ENCODE measurements around the gene NF1. TPM values are rescaled to one million over a fixed set of nuclear protein-coding genes. Genes with fewer than 3 reads are reported as not detected.

The NF1 gene
- total RNA-seq, 1 donor = 67.0 TPM

- no peak for TF ChIP-seq CTCF (IDR thresholded peaks at IDR 0.05; ENCODE audit: extremely low read depth, low read depth, low read length)
- DNase-seq (ENCODE audit: insufficient read length, low spot score, missing footprints) = no peak
- peak within 1 kb of the TSS; percentile 55 for H3K4me2 ChIP-seq (ENCODE audit: insufficient read depth, low read length)
- H4K20me1 ChIP-seq (ENCODE audit: insufficient read depth, low read length) = no peaks in the 10 kb centered on the region
- no peak within 1 kb of the TSS for H3K4me3 ChIP-seq (ENCODE audit: insufficient read depth, low read length)
- H3K4me1 ChIP-seq (ENCODE audit: insufficient read depth, low read length) = peaks cover 21% of the 10 kb centered on the region
- H3K9me3 ChIP-seq (ENCODE audit: low read depth, low read length) = no peaks in the 10 kb centered on the region
- H3K27me3 ChIP-seq (ENCODE audit: insufficient read depth, low read length) = no peaks in the 10 kb centered on the region
- peaks cover 20% of the 10 kb centered on the region for H3K79me2 ChIP-seq (ENCODE audit: insufficient read depth, low read length)
- peak within 1 kb of the TSS; percentile 50 for H3K27ac ChIP-seq (ENCODE audit: low read depth, low read length)
- H2AFZ ChIP-seq (ENCODE audit: low read length) = no peak within 1 kb of the TSS
- no peaks in the 10 kb centered on the region for H3K36me3 ChIP-seq (ENCODE audit: insufficient read depth, low read length)
Observed at GRCh38 chr17:31313982-31314781, 219.4 kb downstream of the NF1 start, which contains the start of gene EVI2B. Gene EVI2B (minus strand): TSS chr17:31314054. CDS start chr17:31305609, 8,445 bp downstream.

GRCh38 chr17:31314782-31315100, 220.0 kb downstream of the NF1 start:
- H2AFZ ChIP-seq (ENCODE audit: low read length) = no peak overlapping the region
- no peak for TF ChIP-seq CTCF (IDR thresholded peaks at IDR 0.05; ENCODE audit: extremely low read depth, low read depth, low read length)
- H3K36me3 ChIP-seq (ENCODE audit: insufficient read depth, low read length) = no peaks in the 10 kb centered on the region
- no peak overlapping the region for H3K4me2 ChIP-seq (ENCODE audit: insufficient read depth, low read length)
- H3K4me3 ChIP-seq (ENCODE audit: insufficient read depth, low read length) = no peak overlapping the region
- peaks cover 22% of the 10 kb centered on the region for H3K79me2 ChIP-seq (ENCODE audit: insufficient read depth, low read length)
- DNase-seq (ENCODE audit: insufficient read length, low spot score, missing footprints) = no peak
- peaks cover 21% of the 10 kb centered on the region for H3K4me1 ChIP-seq (ENCODE audit: insufficient read depth, low read length)
- H3K27me3 ChIP-seq (ENCODE audit: insufficient read depth, low read length) = no peaks in the 10 kb centered on the region
- H4K20me1 ChIP-seq (ENCODE audit: insufficient read depth, low read length) = no peaks in the 10 kb centered on the region
- no peaks in the 10 kb centered on the region for H3K9me3 ChIP-seq (ENCODE audit: low read depth, low read length)
- H3K27ac ChIP-seq (ENCODE audit: low read depth, low read length) = no peak overlapping the region

- H3K4me2 ChIP-seq (ENCODE audit: insufficient read depth, low read length) = peak overlapping the region; percentile 10
- H3K9me3 ChIP-seq (ENCODE audit: low read depth, low read length) = no peaks in the 10 kb centered on the region
Observed at GRCh38 chr17:31318298-31318801, 223.6 kb downstream of the NF1 start.

More at GRCh38 chr17:31318298-31318801, 223.6 kb downstream of the NF1 start:
- Histone ChIP-seq H3K4me3 (ENCODE audit: insufficient read depth, low read length) (peak overlapping the region; percentile 9), H2AFZ (ENCODE audit: low read length) (no peak overlapping the region), H3K4me1 (ENCODE audit: insufficient read depth, low read length) (peaks cover 32% of the 10 kb centered on the region), H4K20me1 (ENCODE audit: insufficient read depth, low read length) (no peaks in the 10 kb centered on the region), H3K27me3 (ENCODE audit: insufficient read depth, low read length) (no peaks in the 10 kb centered on the region), H3K27ac (ENCODE audit: low read depth, low read length) (peak overlapping the region; percentile 54), H3K36me3 (ENCODE audit: insufficient read depth, low read length) (no peaks in the 10 kb centered on the region), H3K79me2 (ENCODE audit: insufficient read depth, low read length) (peaks cover 22% of the 10 kb centered on the region)
- TF ChIP-seq CTCF (IDR thresholded peaks at IDR 0.05; ENCODE audit: extremely low read depth, low read depth, low read length) = no peak
- DNase-seq (ENCODE audit: insufficient read length, low spot score, missing footprints) = no peak
